Activated T-cell treated with anti-CD3 and anti-CD28 coated beads for 24 hours (primary cell): Measurements from ENCODE around the gene NAGA.
"Not testable (repeated sequence)": the region's sequence is repeated elsewhere in the genome, so short reads cannot be mapped to it uniquely, and the experiment has no call there.

Source experiments
- DNase-seq: peaks from one replicate; pipeline ENCODE4 v3.0.0-alpha.2; 2020; ENCODE audit warnings: low read depth

The NAGA gene

DNA sequence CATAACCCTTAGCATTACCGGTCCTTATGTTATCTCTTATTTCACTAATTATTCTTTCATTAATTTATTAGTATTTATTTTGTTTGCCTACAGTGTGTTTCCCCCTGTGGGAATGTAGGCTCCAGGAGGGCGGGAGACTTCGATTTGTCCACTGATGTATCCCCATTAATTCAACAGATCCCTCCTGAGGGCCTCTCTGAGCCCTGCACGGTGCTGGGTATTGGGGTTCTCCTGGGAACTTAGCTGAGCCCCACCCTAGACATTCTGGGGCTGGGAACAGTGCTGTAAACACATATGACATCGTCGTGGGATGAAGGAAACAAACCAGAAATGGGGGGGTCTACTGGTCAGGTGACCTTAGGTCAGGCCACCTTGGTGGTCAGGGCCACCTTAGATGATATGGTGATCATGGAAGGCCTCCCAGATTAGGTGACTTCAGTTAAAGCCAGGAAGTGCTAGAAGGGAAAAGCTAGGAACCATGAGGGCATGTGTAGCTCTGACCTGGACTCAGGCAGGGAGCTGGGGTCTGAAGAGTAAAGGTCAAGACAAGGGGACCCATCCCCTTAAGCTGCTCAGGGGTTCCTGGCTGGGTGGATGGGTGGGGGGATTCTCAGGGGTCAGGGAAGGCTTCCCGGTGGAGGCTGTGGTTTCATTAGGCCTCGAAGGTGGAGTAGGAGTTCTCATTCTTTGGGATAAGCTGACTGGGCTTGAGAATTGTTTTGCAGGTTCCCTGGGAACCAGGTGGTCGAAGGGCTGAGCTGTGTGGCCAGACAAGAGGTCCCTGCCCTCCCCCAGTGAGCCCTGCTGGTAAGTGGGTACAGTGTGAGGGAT lies 4.4 kb upstream of the NAGA start:
- DNase-seq = no peak

DNA sequence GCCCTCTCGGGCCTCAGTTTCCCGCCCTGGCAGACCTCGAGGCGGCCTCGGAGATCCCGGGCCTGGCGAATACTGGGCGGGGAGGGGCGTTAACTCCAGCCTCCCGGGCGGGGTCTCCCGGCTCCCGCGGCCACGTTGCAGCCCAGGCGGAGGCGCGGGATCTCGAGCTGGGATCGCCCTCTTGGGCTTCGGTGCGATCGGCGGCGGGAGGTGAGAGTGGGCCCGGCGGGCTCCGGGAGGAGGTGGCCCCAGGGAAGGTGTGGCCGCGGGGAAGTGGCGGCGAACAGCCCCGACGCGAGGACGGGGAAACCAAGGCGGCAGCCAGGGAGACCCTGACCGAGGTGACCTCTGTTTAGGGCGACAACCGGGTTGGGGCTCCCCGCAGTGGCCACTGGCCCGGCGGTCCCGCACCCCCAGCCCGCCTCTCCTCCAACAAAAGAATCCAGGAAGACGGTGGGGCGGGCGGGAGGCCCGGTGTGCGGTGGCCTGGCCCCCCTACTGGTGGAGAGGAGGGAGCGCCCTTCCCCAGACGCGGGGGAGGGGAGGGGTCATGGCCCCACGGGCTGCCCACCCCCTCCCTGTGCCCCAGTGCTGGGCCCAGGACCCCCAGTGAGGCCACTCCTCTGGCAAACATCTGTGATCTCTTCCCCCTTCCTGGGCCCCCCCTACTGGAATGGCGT lies 3.7 kb upstream of the NAGA start, which contains the start of gene PHETA2:
Gene PHETA2, plus strand, starts transcription at position 117 of the 680 bp plus-strand sequence. CDS start 3,046 bp downstream, outside the sequence.
- no peak for DNase-seq

DNA sequence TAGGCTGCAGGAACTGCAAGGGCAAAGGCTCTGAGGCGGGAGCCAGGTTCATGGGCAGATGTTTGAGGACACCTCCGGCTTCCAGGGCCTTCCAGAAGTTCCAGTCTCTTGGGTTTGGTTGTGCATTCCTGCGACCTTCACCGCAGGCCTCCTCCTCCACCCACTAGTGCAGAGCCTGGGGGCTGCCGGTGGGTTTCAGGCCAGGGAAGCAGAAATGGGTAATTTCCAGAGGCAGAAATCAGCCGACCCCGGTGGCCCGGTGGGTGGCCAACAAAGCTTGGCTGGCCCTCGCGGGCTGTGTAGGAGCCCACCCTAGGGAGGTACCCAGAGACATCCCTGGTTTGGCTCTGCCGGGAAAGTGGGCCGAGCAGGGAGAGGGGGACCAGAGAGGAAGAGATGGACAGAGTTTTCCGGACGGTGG lies 3.0 kb upstream of the NAGA start:
- DNase-seq = no peak

DNA sequence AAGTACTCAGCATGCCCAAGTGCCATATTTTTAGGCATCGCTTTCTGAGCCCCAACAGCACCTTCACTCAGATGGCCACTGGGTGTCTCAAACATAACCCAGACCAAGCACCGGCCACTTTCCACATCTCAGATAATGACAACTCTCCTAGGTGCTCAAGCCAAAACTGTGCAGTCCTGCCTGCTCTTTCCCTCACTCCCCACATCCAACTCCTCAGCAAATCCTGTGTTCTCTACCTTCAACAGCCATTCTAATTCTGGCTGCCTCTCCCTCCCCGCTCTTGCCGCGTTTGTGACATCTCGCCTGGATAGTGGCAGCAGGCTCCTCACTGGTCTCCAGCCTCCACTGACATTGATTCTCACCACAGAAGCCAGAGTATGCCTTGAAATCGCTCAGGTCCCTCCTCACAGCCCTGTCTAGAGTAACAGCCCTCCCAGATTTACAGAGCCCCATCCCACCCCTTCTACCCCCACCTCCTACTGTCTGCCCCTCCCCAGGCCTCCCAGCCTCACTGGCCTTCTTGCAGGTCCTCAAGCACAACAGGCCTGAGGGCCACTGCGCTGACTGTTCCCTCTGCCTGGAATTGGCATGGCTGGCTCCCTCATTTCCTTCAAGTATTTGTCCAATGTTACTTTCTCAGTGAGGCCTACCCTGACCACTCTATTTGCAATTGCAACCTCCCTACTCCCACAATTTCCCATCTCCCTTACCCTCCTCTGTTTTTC lies 2.2 kb upstream of the NAGA start:
- DNase-seq = no peak

DNA sequence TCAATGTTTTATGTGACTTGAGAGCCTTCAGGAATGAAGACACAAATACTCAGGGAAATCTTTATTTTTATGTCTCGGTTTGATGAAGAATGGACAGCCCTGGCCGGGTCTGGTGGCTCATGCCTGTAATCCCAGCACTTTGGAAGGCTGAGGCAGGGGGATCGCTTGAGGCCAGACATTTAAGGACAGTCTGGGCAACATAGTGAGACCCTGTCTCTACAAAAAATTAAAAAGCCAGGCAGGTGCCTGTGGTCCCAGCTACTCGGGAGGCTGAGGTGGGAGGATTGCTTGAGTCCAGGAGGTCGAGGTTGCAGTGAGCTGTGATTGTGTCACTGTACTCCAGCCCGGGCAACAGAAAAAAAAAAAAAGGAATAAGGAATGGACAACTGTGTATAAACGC lies 896 bp upstream of the NAGA start:
- DNase-seq = not testable (repeated sequence)

DNA sequence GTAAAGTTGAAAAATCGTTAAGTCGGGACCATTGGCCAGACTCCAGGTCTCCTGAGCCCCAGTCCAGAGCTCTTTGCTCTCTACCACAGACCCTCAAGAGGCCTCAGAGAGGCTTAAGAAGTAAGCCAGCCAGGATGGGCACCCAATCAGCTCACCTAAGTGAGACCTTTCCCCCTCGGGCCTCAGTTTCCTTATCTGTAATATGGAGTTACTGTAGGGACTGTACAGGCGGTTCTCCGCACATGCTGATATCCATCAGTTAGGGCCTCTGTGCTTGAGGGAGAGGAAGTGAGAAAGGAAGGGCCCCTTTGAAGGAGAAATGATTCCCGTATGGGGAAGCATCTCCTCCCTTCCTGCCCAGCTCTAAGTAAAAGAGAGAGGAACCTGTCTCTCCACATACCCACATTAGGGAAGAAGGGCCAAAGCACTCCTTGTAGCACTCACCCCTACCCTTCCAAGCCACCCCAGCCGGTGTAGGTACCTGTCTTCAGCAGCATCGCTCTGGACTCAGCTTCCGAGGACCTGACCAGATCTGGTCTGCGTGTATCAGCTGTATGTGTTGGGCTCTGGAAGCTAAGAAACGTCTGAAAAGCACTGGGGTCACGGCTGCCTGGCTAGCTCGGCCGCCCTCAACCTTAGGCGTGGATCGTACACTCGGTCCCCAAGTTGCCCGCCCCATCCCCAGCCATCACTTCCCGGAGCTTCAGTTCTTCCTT lies 653 bp downstream of the NAGA start:
- no peak for DNase-seq

DNA sequence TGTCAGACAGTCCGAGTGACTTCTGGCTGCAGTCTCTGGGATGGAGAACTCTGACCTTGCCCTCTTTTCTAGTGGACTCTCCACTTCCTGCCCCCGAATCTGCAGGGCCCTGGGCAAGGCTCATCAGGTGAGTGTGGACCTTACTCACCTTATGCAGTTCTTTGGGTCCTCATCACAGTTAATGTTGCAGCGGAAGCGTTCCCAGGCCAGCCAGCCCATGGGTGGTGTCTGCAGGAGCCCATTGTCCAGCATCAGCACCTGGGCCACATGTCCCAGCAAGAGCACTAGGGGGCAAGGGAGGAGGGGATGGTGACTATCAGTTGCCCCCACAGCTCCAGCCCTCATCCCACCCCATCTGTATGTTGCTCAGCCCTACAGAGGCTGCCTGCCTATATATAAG lies 2.3 kb downstream of the NAGA start:
- DNase-seq = no peak

DNA sequence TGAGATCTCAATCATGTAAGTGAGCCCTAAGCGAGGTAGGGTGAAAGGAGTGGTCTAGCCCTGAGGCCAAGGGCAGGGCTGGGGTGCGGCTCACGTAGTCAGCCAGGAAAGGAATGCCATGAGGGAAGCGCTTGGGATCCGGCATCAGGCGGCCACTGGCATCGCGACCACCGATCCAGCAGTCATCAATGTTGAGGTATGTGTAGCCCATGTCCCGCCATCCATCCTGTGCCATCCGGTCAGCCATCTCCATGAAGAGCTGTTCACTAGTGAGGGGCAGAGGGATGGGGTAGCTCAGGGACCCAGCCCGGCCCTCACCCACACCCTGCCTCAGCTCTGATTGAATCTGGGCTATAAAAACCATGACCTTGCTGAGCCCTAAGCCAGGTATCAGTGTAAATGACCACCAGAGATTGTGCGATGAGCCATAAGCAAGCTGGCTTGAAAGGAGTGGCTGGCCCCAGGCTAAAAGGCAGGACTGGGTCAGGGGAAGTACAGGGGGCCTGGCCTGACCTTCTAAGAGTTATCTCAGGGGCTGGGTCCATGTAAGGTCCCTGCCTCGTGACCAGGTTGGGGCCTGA lies 2.9 kb downstream of the NAGA start:
- DNase-seq = no peak

DNA sequence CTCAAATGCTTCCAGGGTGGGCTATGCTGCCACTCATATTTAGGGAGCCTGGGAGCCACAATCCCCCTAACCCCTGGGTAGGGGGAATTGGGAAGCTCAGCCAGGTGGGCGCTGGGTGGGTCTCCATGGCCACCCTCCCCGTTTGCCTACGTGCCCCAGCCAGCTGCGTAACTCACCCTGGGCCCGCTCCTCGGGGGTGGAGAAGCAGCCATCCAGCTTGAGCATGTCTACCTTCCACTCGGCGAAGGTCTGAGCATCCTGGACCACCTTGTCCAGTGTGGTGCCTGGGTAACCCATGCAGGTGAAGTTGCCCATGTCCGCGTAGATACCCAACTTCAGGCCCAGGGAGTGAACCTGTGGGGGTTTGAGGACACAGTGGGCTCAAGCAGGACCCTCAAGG lies 3.7 kb downstream of the NAGA start:
- DNase-seq = no peak

DNA sequence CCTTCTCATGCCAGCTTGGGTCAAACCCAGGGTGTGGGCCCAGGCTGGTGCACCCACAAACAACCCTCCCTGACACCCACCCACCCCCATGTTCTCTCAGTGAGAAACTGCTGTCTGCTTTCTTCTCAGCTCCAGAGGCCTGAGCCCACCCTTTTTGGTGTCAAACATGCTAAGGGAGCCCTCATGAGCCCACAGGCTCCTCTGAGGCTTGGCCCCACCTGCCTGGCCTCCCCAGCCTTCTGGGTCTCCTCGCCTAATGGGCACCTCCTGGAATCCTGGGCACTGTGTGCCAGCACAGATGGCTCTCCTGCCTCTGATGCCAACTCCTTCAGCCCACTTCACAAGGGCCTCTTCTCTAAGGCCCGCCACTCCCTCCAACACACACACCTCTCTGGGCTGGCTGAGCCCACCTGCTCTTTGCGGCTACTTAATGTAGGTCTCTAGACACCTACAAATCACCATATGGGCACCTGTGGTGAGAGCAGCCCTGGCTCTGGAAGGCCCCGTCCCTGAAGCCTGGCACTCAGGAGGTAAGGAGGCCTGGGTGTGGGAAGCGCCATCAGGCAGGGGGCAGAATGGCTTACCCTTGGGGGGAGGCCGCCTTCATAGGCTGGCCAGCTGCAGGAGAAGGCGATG lies 4.4 kb downstream of the NAGA start:
- DNase-seq = no peak

DNA sequence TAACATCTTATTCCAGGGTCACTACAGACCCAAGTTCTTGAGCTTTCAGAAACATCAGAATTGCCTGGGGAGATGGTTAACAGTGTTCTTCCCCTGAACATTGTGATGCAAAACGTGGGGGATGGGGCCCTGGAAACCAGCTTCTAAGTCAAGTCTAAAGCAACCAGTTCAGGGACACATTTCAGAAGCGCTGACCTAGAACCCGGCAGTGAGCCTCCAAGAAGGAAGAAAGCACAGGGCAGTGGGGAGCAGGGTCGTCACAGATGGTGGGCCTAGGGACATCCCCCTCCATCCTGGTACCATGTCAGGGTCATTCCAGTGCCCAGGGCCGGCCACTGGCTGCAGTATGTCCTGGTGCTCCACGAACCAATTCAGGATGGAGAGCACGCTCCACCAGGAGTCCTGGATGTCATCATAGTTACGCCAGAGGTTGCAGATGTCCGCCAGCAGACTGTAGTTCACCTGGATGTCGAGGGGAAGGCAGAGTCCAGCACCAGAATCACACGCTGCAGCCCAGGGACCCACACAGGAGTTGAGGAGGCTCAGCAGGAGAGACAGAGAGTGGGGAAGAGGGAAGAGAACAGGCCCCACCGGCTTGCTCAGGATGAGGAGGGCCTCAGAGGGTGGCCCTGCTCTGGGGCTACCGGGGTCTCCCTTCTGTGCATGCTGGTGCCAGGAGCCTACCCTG lies 5.0 kb downstream of the NAGA start:
- no peak for DNase-seq

DNA sequence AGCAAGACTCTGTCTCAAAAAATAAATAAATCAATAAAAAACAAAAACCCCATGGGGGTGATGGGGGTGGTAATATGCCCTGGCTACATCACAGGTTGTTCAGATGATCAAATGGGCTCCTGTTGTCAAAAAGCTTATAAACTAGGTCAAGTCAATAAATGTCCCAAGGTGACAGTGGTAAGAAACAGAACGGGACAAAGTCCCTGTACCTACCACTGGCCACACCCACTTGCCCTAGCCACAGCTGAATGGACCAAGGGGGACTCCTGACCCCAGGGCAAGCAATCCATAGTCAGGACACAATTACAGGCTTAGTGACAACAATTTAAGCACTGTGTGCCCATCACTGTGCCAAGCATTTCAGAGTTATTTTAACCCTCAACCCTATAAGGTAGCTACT lies 6.0 kb downstream of the NAGA start:
- no peak for DNase-seq

DNA sequence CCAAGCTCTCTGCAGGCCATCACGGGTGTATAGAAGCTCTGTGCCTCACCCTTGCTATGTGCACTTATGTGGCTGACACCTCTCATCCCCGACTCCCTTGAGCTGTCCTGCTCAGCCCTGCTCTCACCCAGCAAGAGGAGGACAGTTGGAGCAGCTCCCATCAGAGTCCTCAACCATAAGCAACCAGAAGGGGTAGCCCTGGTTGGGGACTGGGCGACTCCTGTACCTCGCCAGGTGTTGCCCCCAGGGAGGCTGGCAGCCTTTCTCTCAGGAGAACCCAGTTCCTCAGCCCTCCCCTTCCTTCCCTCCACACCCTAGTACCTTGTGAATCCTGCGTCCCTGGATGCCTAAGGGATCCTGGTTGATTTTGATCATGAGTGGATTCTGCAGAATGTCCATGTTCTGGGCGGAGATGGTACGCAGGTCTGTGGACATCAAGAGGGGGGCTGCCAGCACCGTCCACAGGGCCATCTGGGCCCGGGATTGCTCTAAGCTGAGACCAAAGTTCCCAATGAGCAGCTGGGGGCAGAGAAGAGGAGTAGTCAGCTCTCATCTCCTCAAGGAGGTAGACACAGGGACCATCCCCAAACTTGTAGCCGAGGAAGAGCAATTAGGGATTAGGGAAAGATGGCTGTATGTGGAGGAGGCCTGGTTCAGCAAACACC lies 8.0 kb downstream of the NAGA start:
- DNase-seq = no peak

DNA sequence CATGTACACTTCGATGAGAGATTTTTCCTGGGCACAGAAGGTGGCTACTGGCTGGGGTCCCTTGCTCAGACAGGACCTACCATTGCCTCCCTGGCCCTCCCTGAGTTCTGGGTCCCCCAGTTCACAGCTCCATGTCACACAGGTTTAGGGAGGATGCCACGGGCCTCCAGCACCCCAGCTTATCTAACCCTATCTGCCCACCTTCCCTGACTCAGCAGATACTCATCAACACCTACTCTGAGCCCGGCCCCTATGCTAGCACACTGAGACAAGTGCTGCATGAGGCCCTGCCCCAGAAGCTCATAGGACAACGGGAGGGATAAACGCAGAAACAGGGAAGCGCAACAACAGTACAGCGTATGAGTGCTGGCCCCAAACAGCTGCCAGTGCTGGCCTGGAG lies 9.6 kb downstream of the NAGA start:
- no peak for DNase-seq

DNA sequence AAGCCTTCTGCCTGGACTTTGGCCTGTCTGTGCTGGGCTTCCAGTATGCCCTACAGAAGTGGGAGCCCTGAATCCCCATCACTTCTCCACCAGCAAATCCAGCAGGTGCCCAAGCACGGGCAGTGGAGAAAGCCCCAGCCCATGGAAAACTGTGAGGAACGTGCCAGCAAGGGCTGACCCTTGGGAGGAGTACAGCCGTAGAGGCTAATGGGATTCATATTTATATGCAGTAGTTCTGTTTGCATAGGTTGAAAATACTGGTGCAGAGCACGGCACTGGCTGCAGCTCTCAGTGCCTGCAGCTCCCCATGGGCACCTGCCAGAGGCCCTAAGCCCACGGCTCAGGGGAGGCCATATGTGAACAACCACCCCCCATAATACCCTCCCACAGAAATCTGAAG lies 10.1 kb downstream of the NAGA start:
- DNase-seq = no peak

DNA sequence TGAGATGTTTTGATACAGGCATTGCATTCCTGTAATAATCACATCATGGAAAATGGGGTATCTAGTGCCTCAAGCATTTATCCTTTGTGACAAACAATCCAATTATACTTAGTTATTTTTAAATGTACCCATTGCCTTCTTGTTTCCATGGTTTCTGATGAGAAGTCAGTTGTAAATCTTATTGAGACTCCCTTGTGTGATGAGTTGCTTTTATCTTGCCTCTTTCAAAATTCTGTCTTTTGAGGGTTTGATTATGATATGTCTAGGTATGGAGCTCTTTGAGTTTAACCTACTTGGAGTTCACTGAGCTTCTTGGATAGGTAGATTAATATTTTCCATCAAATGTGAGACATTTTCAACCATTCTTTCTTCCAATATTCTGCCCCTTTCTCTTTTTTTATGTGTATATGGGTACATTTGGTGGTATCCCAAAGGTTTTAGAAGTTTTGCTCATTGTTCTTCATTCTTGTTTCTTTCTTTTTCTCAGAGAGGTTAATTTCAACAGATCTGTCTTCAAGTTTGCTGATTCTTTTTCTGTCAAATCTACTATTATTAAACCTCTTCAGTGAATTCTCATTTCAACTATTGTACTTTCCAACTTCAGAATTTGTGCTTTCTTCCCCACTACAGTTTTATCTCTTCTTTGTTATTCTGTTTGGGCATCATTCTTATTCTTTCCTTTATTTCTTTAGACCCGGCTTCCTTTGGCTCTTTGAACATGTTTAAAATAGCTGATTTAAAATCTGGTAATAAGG lies 13.7 kb downstream of the NAGA start:
- no peak for DNase-seq

DNA sequence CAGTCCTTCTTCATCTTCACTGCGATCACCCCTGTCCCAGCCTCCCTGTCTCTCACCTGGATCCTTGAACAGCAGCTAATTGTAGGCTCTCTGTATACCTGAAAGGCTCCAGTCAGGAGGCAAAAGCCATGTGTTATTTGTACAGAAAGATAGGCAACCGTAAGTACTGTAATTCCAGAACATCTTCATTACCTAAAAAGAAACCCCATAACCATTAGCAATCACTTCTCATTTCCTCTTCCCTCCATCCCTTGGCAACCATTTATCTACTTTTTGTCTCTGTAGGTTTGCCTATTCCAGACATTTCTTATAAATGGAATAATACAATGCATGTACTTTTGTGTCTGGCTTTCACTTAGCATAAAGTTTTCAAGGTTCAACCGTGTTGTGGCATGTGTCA lies 17.8 kb downstream of the NAGA start:
- no peak for DNase-seq

DNA sequence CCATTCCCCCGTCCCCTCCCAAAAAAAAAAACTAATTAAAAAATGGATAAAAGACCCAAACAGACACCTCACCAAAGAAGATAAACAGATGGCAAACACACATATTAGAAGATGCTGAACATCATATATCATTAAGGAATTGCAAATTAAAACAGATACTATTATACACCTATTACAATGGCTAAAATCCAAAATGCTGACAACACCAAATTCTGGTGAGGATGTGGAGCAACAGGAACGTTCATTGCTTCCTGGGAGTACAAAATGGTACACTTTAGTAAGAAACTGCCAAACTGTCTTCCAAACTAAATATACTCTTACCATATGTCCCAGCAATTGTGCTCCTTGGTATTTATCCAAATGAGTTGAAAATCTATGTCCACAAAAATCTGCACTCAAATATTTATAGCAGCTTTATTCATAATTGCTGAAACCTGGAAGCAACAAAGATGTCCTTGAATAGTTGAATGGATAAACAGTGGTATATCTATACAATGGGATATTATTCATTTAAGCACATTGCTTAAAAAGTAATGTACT lies 19.9 kb downstream of the NAGA start:
- DNase-seq = no peak

DNA sequence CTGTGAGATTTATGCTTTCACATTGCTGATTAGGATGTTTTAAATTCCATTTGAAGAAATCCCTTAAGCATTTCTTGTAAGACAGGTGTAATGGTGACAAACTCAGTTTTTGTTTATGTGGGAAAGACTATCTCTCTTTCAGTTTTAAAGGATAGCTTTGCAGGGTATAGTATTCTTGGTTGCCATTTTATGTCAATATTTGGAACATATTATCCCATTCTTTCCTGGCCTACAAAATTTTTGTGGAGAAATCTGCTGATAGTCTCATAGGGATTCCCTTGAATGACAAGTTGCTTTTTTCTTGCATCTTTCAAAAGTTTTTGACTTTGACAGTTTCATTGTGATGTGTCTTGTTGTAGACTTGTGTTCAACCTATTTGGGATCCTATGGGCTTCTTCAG lies 28.8 kb downstream of the NAGA start:
- no peak for DNase-seq
